Measurements from ENCODE around the gene OR1F1. TPM values are rescaled to one million over a fixed set of nuclear protein-coding genes. Genes with fewer than 3 reads are reported as not detected.
A peak's percentile ranks its signal among the peaks of the same experiment; 100 is the strongest.

OR1F1 gene
- total and polyA plus RNA-seq, 2 of the 8 experiments (the other 6 are each of a cell fraction or from before 2014, with no cell fraction given) = 0.52 to 1.2 TPM

DNA sequence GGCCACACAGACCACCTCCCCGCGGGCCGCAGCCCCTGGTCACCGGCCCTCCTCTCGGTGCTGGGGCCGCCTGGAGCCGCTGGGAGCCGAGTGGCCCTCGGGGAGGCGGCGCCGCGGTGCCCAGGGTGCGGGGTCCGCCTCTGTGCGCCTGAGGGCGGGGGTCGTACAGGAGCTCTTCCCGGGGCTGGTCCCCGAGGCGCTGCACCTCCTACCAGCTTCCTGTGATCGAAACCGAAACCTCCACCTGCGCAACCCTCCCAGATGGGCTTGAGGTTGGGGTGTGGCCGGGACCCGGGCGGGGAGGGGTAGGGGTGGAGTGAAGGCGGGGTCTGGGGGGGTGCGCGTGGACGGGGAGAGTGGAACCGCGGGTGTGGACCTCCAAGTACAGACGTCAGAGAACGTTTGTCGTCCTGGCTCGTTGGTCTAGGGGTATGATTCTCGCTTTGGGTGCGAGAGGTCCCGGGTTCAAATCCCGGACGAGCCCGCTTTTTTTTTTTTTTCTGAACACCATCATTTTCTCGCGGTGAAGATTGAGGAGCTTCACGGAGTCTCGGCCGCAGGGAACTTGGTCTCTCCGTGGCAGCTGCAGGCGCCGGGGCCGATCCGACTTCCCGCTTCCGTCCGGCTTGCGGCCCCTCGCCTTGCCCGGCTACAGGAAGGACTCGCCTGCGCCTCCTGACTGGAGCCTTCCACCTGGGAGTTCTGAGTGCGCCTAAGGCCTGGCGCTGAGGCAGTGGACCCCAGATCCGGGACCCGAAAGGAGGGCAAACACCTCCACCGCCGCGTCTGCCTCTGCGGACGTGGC, 29.3 kb upstream of the OR1F1 start (continued):
- TF ChIP-seq, protein P1, sequence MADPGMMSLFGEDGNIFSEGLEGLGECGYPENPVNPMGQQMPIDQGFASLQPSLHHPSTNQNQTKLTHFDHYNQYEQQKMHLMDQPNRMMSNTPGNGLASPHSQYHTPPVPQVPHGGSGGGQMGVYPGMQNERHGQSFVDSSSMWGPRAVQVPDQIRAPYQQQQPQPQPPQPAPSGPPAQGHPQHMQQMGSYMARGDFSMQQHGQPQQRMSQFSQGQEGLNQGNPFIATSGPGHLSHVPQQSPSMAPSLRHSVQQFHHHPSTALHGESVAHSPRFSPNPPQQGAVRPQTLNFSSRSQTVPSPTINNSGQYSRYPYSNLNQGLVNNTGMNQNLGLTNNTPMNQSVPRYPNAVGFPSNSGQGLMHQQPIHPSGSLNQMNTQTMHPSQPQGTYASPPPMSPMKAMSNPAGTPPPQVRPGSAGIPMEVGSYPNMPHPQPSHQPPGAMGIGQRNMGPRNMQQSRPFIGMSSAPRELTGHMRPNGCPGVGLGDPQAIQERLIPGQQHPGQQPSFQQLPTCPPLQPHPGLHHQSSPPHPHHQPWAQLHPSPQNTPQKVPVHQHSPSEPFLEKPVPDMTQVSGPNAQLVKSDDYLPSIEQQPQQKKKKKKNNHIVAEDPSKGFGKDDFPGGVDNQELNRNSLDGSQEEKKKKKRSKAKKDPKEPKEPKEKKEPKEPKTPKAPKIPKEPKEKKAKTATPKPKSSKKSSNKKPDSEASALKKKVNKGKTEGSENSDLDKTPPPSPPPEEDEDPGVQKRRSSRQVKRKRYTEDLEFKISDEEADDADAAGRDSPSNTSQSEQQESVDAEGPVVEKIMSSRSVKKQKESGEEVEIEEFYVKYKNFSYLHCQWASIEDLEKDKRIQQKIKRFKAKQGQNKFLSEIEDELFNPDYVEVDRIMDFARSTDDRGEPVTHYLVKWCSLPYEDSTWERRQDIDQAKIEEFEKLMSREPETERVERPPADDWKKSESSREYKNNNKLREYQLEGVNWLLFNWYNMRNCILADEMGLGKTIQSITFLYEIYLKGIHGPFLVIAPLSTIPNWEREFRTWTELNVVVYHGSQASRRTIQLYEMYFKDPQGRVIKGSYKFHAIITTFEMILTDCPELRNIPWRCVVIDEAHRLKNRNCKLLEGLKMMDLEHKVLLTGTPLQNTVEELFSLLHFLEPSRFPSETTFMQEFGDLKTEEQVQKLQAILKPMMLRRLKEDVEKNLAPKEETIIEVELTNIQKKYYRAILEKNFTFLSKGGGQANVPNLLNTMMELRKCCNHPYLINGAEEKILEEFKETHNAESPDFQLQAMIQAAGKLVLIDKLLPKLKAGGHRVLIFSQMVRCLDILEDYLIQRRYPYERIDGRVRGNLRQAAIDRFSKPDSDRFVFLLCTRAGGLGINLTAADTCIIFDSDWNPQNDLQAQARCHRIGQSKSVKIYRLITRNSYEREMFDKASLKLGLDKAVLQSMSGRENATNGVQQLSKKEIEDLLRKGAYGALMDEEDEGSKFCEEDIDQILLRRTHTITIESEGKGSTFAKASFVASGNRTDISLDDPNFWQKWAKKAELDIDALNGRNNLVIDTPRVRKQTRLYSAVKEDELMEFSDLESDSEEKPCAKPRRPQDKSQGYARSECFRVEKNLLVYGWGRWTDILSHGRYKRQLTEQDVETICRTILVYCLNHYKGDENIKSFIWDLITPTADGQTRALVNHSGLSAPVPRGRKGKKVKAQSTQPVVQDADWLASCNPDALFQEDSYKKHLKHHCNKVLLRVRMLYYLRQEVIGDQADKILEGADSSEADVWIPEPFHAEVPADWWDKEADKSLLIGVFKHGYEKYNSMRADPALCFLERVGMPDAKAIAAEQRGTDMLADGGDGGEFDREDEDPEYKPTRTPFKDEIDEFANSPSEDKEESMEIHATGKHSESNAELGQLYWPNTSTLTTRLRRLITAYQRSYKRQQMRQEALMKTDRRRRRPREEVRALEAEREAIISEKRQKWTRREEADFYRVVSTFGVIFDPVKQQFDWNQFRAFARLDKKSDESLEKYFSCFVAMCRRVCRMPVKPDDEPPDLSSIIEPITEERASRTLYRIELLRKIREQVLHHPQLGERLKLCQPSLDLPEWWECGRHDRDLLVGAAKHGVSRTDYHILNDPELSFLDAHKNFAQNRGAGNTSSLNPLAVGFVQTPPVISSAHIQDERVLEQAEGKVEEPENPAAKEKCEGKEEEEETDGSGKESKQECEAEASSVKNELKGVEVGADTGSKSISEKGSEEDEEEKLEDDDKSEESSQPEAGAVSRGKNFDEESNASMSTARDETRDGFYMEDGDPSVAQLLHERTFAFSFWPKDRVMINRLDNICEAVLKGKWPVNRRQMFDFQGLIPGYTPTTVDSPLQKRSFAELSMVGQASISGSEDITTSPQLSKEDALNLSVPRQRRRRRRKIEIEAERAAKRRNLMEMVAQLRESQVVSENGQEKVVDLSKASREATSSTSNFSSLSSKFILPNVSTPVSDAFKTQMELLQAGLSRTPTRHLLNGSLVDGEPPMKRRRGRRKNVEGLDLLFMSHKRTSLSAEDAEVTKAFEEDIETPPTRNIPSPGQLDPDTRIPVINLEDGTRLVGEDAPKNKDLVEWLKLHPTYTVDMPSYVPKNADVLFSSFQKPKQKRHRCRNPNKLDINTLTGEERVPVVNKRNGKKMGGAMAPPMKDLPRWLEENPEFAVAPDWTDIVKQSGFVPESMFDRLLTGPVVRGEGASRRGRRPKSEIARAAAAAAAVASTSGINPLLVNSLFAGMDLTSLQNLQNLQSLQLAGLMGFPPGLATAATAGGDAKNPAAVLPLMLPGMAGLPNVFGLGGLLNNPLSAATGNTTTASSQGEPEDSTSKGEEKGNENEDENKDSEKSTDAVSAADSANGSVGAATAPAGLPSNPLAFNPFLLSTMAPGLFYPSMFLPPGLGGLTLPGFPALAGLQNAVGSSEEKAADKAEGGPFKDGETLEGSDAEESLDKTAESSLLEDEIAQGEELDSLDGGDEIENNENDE (IDR thresholded peaks at IDR 0.05; ENCODE audit: insufficient replicate concordance, low read length) = no peak
- no peak for TF ChIP-seq CHD1 (IDR thresholded peaks at IDR 0.05; ENCODE audit: low read depth, low read length)
- TF ChIP-seq, protein P2, sequence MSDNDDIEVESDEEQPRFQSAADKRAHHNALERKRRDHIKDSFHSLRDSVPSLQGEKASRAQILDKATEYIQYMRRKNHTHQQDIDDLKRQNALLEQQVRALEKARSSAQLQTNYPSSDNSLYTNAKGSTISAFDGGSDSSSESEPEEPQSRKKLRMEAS (IDR thresholded peaks at IDR 0.05) = peak; percentile 30; the same call in 1 of the 2 replicates
- no peak for TF ChIP-seq EGR1 (IDR thresholded peaks at IDR 0.05; ENCODE audit: borderline replicate concordance, low read depth, low read length)
- 0 out of 3 replicates have a peak, but pooled peaks of 1 of the 2 experiments have one; percentile 18 for TF ChIP-seq POLR2A (IDR thresholded peaks at IDR 0.05; ENCODE audit: control extremely low read depth in 1 of 2, low read depth in 2 of 2, low read length in 2 of 2)
- TF ChIP-seq CBX8 (IDR thresholded peaks at IDR 0.05; ENCODE audit: borderline replicate concordance, low read depth, low read length) = no peak
- 0 out of 4 replicates have a peak, but pooled peaks of 1 of the 2 experiments have one; percentile 26 for TF ChIP-seq HDAC2 (IDR thresholded peaks at IDR 0.05; ENCODE audit: borderline replicate concordance in 1 of 2, low read depth in 2 of 2, low read length in 2 of 2)
- TF ChIP-seq KDM4A (IDR thresholded peaks at IDR 0.05; ENCODE audit: low read depth, low read length, severe bottlenecking) = peak; percentile 78
